GM18508 (cell line): Measurements from ENCODE around the gene MLPH.

ENCODE experiments used
- ATAC-seq: cut with Tn5 transposase; IDR thresholded peaks from one replicate; pipeline ENCODE4 v1.9.1; 2021; ENCODE audit warnings: moderate number of reproducible peaks; ENCODE audit not compliant: insufficient read depth, unreplicated experiment

MLPH gene

DNA sequence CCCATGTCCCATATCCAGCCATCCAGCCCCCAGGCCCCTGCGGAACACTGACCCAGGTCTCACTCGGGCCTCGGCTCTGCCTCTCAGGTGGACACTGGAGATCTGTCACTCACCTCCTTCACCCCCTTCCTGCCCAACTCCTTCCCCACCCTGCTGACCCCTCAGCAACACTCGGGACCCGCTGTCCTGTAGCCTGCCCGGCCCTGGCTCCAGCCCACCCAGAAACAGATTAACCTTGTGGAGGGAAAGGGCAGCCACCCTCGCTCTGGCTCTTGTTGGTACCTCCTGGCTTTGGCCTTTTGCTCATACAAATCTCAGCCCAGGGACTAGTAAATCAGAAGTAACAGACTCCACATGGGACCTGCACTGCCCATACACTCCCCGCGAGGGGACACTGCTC lies 49.6 kb downstream of the MLPH start:
- no peak for ATAC-seq

DNA sequence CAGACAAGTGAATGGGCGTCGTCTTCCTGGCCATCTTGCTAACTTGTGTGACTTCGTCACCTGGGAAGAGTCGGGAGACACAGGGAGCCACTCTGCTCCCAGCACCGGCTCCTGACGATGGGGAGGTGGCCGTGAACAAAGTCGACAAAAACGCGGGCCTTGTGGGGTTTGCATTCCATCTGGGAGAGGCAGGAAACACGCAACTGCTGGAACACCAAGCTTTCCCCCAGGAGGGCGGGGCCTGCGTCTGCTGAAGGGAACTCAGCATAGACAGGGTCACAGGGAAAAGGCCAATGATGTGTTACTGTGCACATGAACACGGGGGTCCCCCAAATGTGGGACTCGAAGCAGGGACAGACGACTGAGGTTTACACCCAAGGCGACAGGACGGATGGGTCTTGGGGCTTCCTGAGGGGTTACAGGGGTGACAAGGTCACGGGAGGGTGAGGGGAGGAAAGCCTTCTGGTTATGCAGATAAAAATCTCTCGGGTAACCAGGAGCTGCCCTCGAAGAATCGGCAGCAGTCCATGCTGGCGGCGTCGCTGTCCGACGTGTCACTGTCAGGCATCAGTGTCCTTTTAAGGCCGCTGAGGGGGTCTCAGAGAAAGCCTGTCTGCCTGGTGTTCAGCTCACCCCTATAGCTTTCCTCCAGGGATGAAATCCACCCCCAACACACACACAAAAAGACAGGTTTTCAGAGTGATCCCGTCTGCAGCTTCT lies 51.1 kb downstream of the MLPH start:
- no peak for ATAC-seq

DNA sequence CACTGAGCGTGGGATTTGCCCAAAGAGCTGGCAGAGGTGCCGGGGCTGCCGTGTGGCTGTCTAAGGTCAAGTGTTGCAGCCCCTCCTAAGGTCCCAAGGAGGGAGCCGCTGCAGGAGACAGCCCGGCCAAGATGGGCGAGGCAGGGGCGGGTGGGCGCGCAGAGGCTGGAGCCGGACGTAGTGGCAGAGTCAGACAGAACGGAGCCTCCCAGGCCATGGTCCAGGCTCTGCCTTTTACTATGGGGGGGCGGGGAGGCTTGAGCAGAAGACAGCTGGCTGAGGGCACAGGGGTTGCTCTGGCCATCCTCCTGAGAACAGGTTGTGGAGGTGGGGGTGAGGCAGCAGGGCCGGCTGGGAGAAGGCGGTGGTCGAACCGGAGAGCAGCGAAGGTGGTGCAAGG lies 51.9 kb downstream of the MLPH start:
- no peak for ATAC-seq

DNA sequence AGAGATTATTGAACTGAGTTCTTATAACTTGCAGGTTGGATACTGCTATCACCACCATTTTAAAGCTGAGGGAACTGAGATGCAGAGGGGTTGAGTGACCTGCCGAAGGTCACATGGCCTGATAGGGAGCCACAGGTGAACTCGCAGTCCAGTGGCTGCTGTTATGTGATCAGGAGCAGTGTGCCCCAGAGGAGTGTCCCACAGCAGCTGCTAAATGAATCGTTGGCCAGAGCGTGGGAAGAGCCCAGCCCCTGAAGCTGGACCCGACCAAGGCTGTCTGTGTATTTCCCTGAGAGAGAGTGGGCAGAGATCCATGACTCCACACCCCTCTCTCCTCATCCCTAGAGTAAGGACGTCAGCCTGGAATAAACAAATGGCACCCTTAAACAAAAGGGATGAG lies 52.6 kb downstream of the MLPH start:
- ATAC-seq: no peak

DNA sequence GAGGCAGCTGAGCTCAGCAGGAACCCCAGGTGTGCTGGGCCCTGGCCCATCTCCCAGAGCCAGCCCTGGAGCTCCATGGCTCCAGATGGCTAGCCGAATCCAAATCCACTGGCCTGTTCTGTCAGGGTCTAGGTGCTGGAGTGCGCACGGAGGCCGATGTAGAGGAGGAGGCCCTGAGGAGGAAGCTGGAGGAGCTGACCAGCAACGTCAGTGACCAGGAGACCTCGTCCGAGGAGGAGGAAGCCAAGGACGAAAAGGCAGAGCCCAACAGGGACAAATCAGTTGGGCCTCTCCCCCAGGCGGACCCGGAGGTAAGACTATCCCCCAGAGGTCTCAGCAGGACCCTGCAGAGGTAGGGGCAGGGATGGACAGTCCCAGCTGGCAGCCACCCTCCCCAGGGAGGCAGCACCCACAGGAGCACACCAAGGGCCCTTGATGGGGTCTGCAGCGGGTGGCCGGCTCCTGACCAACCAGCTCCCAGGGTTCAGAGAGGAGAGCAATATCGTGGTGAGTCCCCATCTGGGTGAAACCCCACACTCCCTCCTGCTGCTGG lies 53.2 kb downstream of the MLPH start:
- ATAC-seq: no peak

DNA sequence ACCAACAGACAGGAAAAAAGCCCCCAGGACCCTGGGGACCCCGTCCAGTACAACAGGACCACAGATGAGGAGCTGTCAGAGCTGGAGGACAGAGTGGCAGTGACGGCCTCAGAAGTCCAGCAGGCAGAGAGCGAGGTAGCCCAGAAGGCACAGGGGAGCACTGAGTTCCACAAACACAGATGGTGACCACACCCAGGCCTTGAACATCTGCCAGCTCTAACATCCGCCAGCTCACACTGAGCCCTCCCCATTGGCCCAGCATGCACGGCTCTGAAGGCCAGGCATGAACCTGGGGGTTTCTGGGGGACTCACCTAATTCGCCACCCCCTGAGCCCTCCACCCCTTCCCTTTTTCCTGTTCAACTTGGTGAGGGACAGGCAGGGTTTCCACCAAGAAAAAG lies 53.8 kb downstream of the MLPH start:
- ATAC-seq: no peak

DNA sequence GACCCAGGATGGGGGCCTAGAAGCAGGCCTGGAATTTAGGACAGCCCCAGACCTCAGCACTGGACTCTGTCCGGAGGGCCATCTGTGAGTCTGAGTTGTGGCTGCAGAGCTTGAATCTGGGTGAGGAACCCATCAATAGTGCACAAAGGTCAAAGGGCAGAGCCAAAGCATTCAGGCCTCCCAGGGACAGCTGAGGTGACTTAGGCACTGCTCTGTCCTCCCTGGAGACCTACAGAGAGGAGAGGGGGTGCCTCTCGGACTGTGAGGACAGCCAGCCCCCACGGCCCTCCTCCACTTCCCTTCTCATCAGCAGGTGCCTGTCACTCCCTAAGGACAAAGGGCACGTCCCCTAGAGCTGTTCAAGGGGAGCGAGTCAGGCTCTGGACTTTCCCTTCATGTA lies 54.2 kb downstream of the MLPH start:
- no peak for ATAC-seq

DNA sequence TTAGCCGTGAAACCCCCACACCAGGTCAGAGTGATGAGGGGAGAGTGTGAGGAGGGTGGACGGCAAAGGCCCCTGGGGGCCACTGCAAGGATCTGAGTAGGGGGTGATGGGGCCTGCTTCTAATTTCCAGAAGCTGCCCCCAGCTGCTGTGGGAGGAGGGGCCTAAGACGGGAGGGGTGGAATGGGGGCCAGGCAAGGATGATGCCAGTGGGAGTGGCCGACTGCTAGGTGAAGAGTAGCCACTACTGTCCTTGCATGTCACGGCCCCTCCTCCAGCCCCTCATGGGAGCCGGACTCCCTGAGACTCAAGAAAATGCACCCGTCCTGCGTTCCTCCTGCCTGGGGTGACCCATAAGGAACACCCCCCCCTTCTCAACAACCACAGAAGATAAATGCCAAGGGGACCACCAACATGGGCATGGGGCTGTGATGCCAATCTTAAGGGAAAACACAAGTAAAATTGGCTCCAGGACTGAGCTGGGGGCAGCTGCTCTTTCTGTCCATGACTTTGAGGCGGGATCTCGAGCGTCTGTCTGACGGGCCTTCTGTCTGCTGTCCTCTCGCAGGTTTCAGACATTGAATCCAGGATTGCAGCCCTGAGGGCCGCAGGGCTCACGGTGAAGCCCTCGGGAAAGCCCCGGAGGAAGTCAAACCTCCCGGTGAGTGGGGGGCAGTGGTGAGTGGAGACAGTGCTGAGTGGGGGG lies 55.1 kb downstream of the MLPH start:
- ATAC-seq: no peak

DNA sequence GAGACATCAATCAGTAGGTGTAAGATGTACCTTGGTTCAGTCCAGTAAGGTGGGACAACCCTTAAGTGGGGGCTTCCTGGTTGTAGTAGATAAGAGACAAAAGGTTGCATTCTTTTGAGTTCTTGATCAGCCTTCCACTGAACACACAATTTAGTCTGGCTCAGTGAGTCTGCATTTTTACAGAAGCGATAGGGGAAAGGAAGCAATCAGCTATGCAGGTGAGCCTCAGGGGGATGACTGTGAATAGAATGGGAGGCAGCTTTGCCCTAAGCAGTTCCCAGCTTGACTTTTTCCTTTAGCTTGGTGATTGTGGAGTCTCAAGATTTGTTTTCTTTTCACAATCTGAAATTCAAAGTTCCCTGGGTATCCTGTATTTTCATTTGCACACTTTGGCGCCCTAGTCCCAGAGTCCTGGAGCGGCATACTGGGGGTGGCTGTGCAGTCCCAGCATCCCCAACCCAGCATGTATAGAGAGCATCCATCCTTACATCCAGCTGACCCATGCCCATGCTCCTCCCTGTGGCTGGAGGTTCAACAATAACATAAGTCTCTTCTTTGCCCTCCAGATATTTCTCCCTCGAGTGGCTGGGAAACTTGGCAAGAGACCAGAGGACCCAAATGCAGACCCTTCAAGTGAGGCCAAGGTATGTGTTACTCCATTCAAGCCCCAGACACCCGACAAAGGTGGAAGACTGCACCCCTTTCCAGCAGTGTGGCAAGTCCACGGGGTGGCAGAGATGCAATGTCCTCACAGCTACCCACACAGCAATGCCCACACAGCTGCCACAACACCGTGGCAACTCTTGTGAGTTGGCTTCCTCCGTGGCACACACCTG lies 59.2 kb downstream of the MLPH start:
- no peak for ATAC-seq

DNA sequence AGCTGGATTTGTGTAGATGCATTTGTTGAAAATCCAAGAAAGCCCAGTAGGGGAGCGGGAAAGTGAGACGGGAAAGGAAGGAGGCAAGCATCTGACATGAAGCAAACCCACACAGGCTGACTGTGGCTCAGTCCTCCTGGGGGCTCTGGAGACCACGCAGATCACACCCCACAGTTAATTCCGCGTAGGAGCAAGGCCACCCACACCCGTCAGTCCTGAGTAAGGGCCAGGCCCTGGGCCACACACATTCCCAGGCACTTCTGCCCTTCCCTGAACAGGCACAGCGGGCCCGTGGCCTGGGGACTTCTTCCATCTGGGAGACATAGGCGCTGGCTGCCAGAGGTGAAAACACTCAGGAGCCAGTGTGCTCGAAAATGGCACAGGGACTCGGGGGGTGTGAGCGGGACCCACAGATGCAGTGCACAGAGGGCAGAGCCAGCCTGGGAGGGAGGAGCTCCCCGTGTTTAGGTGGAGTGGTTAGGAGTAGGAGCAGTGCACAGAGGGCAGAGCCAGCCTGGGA lies 59.9 kb downstream of the MLPH start:
- no peak for ATAC-seq

DNA sequence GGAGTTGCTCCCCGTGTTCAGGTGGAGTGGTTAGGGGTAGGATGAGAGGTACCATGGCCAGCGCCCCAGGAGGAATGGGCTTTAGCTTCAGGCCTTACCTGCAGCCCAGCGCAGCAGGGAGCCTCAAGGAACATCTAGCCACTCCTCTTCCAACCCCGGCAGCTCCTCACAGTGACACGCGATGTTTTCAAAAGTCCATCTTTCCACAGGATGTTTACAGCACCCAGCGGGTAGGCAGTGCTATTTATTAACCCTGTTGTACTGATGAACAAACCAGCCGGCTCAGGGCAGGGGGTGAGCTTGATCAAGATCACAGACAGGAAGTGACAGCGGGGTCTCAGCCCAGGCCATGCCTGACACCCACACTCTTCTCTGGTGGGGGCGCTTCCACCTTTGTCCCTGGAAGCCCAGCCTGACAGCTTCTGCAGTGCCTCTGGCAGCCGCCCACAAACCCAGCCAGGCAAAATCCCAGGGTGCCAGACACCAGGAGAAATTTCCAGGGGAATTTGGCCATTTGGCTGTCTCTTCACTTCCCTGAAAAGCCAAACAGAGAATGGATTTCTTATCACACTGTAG lies 60.9 kb downstream of the MLPH start:
- ATAC-seq: no peak

DNA sequence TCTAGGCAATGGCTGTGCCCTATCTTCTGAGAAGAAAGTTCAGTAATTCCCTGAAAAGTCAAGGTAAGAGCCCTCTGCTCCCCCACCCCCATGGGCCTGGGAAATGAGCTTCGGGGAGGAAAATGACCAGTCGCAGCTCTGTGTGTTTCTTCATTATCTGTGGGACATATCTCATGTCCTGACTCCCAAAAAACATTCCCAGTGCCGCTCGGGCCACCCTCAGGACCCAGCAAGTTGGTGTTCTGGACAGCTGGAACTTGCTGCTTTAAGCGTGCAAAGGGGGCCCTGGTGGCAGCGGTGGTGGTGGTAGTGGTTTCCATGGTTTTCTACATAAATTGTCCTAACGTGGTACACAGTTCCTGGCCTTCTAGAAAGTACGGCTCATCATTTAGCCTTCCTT lies 62.2 kb downstream of the MLPH start:
- ATAC-seq: no peak

DNA sequence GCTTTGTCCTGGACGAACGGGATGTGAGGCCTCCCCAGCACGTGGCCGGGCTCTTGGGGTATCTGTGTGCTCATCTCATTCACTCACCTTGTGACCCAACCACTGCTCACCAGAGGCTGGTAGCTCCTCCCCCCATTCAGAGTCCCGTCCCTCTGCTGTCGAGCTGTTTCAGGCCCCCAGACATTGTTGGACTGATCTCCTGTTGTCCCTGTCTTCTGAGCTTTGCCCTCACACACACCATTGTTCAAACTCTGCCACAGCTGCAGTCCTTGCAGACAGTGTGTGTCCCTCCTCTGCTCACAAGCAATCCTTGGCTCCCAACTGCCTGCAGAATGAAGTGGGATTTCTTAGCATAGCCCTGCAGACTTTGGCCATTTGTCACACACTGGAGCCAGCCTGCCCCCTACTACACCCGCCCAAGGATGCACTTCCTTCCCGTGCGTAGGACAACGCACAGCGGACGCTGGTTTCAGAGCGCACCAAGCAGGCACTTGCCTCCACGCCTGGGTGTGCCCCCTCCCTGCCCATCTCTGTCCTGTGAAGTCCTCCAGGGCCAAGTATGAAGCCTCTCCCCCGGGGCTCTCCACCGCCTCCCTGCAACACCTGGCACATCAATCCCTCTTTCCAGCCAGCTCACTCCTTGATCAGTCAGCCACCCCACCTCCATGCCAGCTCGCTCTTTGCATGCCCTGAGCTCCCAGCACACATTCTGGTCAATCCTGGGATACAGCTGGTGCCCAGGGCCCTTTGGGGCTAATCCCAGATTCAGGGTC lies 62.8 kb downstream of the MLPH start:
- ATAC-seq: no peak

DNA sequence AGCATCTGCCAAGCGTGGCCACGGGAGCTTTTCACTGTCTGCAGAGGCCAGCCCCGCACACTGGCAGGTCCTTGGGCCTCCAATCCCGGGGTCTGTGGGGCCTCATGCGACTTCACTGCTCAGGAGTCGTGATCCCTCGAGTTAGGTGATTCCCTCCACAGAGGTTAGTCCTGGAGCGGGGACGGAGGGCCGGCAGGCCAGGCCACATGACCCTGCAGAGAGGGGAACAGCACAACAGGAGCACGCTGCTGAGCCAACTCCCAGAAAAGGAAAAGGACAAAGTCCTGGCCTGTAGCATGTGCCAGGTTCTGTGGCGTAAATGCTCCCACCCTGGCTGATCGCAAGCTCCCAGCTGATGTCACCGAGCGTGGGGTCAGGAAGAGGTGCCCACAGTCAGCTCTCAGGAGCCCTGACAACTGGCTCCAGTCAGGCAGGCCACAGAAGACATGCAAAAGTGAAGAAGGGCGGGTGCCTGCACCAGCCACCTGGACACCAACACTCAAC lies 64.1 kb downstream of the MLPH start:
- ATAC-seq: no peak

DNA sequence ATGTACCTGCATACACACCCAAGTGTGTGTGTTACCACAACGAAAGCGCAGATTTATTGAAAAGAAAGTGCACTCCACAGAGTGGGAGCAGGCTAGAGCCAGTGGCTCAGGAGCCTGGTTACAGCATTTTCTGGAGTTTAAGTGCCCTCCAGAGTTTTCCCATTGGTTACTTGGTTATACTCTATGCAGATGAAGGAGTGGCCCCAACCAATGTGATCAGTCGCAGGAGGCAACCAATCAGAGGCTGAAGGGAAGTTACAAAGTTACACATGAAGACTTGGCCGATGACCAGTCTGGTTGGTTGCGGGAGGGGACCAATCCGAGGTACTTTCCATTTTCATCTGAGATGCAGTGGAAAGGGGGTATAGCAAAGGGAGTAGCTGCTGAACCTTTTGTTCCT lies 65.9 kb downstream of the MLPH start:
- no peak for ATAC-seq

DNA sequence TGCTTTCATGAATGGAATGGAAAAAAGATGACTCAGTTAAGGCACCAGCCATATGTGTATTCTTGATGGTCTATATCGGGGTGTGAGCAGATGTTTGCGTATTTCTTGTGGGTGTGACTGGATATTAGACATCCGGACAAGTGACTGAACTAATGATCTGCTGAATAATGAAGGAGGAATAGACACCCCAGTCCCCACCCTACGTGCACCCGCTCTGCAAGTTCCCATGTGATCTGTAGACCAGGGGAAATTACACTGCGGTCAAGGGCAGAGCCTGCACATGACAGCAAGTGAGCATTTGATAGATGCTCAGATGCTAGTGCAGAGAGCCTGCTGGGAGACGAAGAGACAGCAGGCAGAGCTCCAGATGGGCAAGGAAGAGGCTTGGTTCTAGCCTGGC lies 66.9 kb downstream of the MLPH start:
- ATAC-seq: no peak

DNA sequence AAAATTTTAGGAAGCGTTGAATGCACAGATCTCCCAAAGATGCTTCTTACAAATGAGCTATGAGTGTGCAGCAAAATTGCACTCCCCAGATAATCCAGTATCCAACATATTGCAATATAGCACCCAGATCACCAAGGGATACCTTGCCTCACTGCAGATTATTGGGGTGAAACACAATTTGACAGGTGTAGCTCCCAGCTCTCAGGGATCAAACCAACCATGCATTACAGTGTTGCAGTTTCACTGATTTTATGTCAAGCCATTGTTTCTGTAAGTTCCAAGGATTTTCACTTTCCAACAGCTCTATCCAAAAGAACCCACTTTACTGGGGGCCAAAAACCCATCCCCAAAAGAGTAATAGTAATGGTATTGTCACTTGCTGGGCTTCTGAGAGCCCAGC lies 68.5 kb downstream of the MLPH start:
- ATAC-seq: no peak

DNA sequence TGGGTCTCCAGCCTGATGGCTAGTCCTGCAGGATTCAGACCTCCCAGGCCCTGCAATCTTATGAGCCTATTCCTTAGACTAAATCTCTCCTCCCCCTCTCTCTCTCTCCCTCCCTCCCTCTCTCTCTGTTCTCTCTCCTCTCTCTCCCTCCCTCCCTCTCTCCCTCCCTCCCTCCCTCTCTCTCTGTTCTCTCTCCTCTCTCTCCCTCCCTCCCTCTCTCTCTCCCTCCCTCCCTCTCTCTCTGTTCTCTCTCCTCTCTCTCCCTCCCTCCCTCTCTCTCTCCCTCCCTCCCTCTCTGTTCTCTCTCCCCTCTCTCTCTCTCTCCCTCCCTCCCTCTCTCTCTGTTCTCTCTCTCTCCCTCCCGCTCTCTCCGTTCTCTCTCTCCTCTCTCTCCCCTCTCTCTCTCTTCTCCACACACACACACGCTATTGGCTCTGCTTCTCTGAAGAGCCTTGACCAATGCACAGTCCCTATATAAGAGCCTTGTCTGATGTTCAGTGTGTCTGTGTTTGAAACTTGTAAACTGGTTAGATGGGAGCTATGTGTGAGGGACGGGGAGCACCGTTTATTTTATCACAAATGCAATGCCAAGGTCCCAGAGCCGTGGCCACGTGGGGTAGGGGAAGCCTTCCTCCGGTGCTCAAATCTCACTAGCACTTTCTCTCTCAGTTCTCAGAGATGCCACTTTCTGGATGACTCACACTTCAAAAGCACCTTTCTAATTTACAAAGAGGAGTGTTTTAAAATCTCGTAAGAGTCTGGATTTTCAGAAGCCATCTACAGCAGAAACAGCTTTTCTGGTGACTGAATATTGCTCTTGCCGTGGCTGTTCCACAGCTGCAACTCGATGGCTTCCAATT lies 70.0 kb downstream of the MLPH start:
- peak; percentile 74 for ATAC-seq

DNA sequence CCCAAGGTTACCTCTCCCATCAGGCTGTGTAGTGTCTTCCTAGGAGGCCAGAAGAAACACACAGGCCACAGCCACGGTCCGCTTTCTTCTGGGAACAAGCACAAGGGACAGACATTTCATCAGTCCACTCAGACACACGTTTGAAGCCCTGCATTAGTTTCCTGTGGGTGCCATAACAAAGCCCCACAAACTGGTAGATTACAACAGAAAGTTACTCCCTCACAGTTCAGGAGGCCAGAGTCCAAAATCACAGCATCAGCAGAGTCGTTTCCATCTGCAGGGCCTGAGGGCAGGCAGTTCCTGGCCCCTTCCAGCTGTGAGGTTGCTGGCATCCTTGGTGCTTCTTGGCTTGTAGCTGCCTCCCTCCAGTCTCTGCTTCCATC lies 70.6 kb downstream of the MLPH start:
- no peak for ATAC-seq
